GM12878 (cell line): ENCODE measurements around the gene DARS1. TPM values are rescaled to one million over a fixed set of nuclear protein-coding genes. Genes with fewer than 3 reads are reported as not detected.

Experiments
- E4F1 ChIP-seq: fragments of 450-650 bp; IDR thresholded peaks from 2 replicates; pipeline ENCODE4 v1.6.1; 2018; ENCODE audit warnings: borderline replicate concordance, mild to moderate bottlenecking; ENCODE audit not compliant: partially characterized antibody
- EZH2 ChIP-seq: IDR thresholded peaks from 2 replicates; pipeline ENCODE4 v1.6.1; 2012; ENCODE audit warnings: low read depth, mild to moderate bottlenecking, control low read depth, inconsistent platforms, low read length, borderline replicate concordance; ENCODE audit not compliant: control insufficient read depth
- NR2C2 ChIP-seq: IDR thresholded peaks from 2 replicates; pipeline ENCODE4 v1.6.1; 2011; ENCODE audit warnings: borderline replicate concordance, low read depth; ENCODE audit not compliant: control insufficient read depth, insufficient read length
- polyA plus RNA-seq, 11 experiments: library from polyadenylated mRNA; depleted of rRNA in 4 of 11; unstranded in 6 of 11; stranded (reverse) in 5 of 11; fragments of >200 nt; fragmentation: Nextera tagmentation in 4 of 11; fragmentation: Illumina TruSeq in 1 of 11; extraction: Ambion mirVana in 4 of 11; extraction: Trizol in 1 of 11; gene quantifications; 1 replicate in 1 of 11; 2 replicates in 10 of 11; pipeline versions ENCODE4 v1.2.1 to v1.2.3, GENCODE V29; 2011 to 2016; ENCODE audit warnings: inconsistent platforms in 2 of 11, missing spikeins in 2 of 11, low read depth in 1 of 11
- total RNA-seq, 4 experiments: library from RNA; depleted of rRNA in 3 of 4; stranded (reverse); fragments of >200 nt in 3 of 4; fragmentation: Illumina TruSeq in 1 of 4; extraction: Trizol in 1 of 4; gene quantifications; 2 replicates each; pipeline versions ENCODE4 v1.2.1 to v1.2.3, GENCODE V29; 2013 to 2021
- TF ChIP-seq, protein P1 (sequence below): fragments of 450-650 bp; IDR thresholded peaks from 2 replicates; pipeline ENCODE4 v1.6.1; 2016; ENCODE audit warnings: mild to moderate bottlenecking, moderate library complexity, borderline replicate concordance

The DARS1 gene
- total and polyA plus RNA-seq, 10 of the 15 experiments (the other 5 are each of a cell fraction or from before 2014, with no cell fraction given), result 91.0 to 387 (median 137) TPM

GRCh38 chr2:135999899-136000298 is 14.5 kb upstream of the DARS1 start (continued):
- no peak for TF ChIP-seq E4F1
- TF ChIP-seq, protein P1, sequence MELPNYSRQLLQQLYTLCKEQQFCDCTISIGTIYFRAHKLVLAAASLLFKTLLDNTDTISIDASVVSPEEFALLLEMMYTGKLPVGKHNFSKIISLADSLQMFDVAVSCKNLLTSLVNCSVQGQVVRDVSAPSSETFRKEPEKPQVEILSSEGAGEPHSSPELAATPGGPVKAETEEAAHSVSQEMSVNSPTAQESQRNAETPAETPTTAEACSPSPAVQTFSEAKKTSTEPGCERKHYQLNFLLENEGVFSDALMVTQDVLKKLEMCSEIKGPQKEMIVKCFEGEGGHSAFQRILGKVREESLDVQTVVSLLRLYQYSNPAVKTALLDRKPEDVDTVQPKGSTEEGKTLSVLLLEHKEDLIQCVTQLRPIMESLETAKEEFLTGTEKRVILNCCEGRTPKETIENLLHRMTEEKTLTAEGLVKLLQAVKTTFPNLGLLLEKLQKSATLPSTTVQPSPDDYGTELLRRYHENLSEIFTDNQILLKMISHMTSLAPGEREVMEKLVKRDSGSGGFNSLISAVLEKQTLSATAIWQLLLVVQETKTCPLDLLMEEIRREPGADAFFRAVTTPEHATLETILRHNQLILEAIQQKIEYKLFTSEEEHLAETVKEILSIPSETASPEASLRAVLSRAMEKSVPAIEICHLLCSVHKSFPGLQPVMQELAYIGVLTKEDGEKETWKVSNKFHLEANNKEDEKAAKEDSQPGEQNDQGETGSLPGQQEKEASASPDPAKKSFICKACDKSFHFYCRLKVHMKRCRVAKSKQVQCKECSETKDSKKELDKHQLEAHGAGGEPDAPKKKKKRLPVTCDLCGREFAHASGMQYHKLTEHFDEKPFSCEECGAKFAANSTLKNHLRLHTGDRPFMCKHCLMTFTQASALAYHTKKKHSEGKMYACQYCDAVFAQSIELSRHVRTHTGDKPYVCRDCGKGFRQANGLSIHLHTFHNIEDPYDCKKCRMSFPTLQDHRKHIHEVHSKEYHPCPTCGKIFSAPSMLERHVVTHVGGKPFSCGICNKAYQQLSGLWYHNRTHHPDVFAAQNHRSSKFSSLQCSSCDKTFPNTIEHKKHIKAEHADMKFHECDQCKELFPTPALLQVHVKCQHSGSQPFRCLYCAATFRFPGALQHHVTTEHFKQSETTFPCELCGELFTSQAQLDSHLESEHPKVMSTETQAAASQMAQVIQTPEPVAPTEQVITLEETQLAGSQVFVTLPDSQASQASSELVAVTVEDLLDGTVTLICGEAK, result no peak
- no peak for TF ChIP-seq EZH2
- no peak for TF ChIP-seq NR2C2
- TF ChIP-seq, all 136 proteins: peak for 0
